ENCODE measurements around the gene USP12. TPM values are rescaled to one million over a fixed set of nuclear protein-coding genes. Genes with fewer than 3 reads are reported as not detected.
"Not testable (repeated sequence)": the region's sequence is repeated elsewhere in the genome, so short reads cannot be mapped to it uniquely, and the experiment has no call there.

Gene USP12
- total and polyA plus RNA-seq, 3 experiments from 2014 or later: 14.5 to 73.2 (median 72.1) TPM

- POLR2A ChIA-PET; H3K27me3 Mint-ChIP-seq; H3K9me3 ChIP-seq (ENCODE audit: low read length); CTCF ChIA-PET; H3K27ac ChIP-seq (ENCODE audit: low read depth, low read length); H3K4me3 Mint-ChIP-seq; H3K27ac Mint-ChIP-seq; H3K4me3 ChIP-seq (ENCODE audit: low read length); H3K27me3 ChIP-seq (ENCODE audit: insufficient read depth, low read length, poor library complexity, severe bottlenecking); DNase-seq; H3K36me3 ChIP-seq (ENCODE audit: insufficient read depth, low read length); H3K9me3 Mint-ChIP-seq: not testable (repeated sequence)
- Mint-ChIP-seq H3K36me3 (peaks cover 9 to 19% (median 18%) of the 10 kb centered on the region in 3 donors), H3K4me1 (peaks cover 55 to 87% (median 82%) of the 10 kb centered on the region in 3 donors)
- H3K4me1 ChIP-seq (ENCODE audit: insufficient read depth, low read length): peaks cover 13% of the 10 kb centered on the region
Measured at GRCh38 chr13:27123445-27123844, 48.2 kb downstream of the USP12 start.

GRCh38 chr13:27122036-27122435 is 49.6 kb downstream of the USP12 start:
- CTCF ChIA-PET: interaction anchor here (0.6 kb wide), 1 partner anchor 42 kb away, joined by 3 read pairs; no protein-coding TSS in a partner anchor
- Histone ChIP-seq H3K4me3 (ENCODE audit: low read length) (no peak overlapping the region), H3K27me3 (ENCODE audit: insufficient read depth, low read length, poor library complexity, severe bottlenecking) (no peaks in the 10 kb centered on the region), H3K36me3 (ENCODE audit: insufficient read depth, low read length) (no peaks in the 10 kb centered on the region), H3K27ac (ENCODE audit: low read depth, low read length) (no peak overlapping the region), H3K4me1 (ENCODE audit: insufficient read depth, low read length) (peaks cover 8% of the 10 kb centered on the region), H3K9me3 (ENCODE audit: low read length) (no peaks in the 10 kb centered on the region)
- peaks cover 9 to 19% (median 19%) of the 10 kb centered on the region in 3 donors for H3K36me3 Mint-ChIP-seq
- H3K27ac Mint-ChIP-seq: no peak overlapping the region
- POLR2A ChIA-PET: no interaction called here
- H3K27me3 Mint-ChIP-seq: no peaks in the 10 kb centered on the region
- H3K9me3 Mint-ChIP-seq: peaks cover 2 to 10% (median 3%) of the 10 kb centered on the region in 5 donors
- peaks cover 48 to 85% (median 80%) of the 10 kb centered on the region in 3 donors for H3K4me1 Mint-ChIP-seq
- no peak for DNase-seq
- H3K4me3 Mint-ChIP-seq: no peak overlapping the region

GRCh38 chr13:27120811-27121210 is 50.8 kb downstream of the USP12 start:
- Histone ChIP-seq H3K36me3 (ENCODE audit: insufficient read depth, low read length) (no peaks in the 10 kb centered on the region), H3K27ac (ENCODE audit: low read depth, low read length) (no peak overlapping the region), H3K27me3 (ENCODE audit: insufficient read depth, low read length, poor library complexity, severe bottlenecking) (no peaks in the 10 kb centered on the region), H3K4me3 (ENCODE audit: low read length) (no peak overlapping the region), H3K4me1 (ENCODE audit: insufficient read depth, low read length) (peaks cover 8% of the 10 kb centered on the region), H3K9me3 (ENCODE audit: low read length) (no peaks in the 10 kb centered on the region)
- ChIA-PET CTCF (no interaction called here), POLR2A (no interaction called here)
- no peak overlapping the region for H3K4me3 Mint-ChIP-seq
- H3K27me3 Mint-ChIP-seq: no peaks in the 10 kb centered on the region
- peaks cover 2 to 10% (median 3%) of the 10 kb centered on the region in 5 donors for H3K9me3 Mint-ChIP-seq
- H3K4me1 Mint-ChIP-seq: peaks cover 43 to 77% (median 76%) of the 10 kb centered on the region in 3 donors
- no peak overlapping the region for H3K27ac Mint-ChIP-seq
- peaks cover 9 to 28% (median 20%) of the 10 kb centered on the region in 3 donors for H3K36me3 Mint-ChIP-seq
- no peak for DNase-seq

- POLR2A ChIA-PET: no interaction called here
- H3K4me3 Mint-ChIP-seq: no peak overlapping the region
- CTCF ChIA-PET: no interaction called here
Measured at GRCh38 chr13:27120011-27120410, 51.6 kb downstream of the USP12 start.

GRCh38 chr13:27118428-27119054 is 53.1 kb downstream of the USP12 start:
- DNase-seq: no peak
- H3K4me3 ChIP-seq (ENCODE audit: low read length): no peak overlapping the region
- Mint-ChIP-seq H3K4me3 (no peak overlapping the region), H3K4me1 (peaks cover 37 to 77% (median 73%) of the 10 kb centered on the region in 3 donors), H3K27ac (no peak overlapping the region), H3K27me3 (no peaks in the 10 kb centered on the region), H3K9me3 (peaks cover 0 to 4% (median 3%) of the 10 kb centered on the region in 5 donors), H3K36me3 (peaks cover 8 to 39% (median 18%) of the 10 kb centered on the region in 3 donors)
- H3K4me1 ChIP-seq (ENCODE audit: insufficient read depth, low read length): peaks cover 8% of the 10 kb centered on the region
- no peaks in the 10 kb centered on the region for H3K36me3 ChIP-seq (ENCODE audit: insufficient read depth, low read length)
- H3K9me3 ChIP-seq (ENCODE audit: low read length): no peaks in the 10 kb centered on the region
- CTCF ChIA-PET: no interaction called here
- POLR2A ChIA-PET: no interaction called here
- no peak overlapping the region for H3K27ac ChIP-seq (ENCODE audit: low read depth, low read length)
- no peaks in the 10 kb centered on the region for H3K27me3 ChIP-seq (ENCODE audit: insufficient read depth, low read length, poor library complexity, severe bottlenecking)

More at GRCh38 chr13:27120011-27120410, 51.6 kb downstream of the USP12 start:
- Mint-ChIP-seq H3K27ac (no peak overlapping the region), H3K27me3 (no peaks in the 10 kb centered on the region), H3K4me1 (peaks cover 41 to 77% (median 76%) of the 10 kb centered on the region in 3 donors), H3K9me3 (peaks cover 2 to 10% (median 3%) of the 10 kb centered on the region in 5 donors), H3K36me3 (peaks cover 9 to 36% (median 23%) of the 10 kb centered on the region in 3 donors)
- Histone ChIP-seq H3K27ac (ENCODE audit: low read depth, low read length) (no peak overlapping the region), H3K4me3 (ENCODE audit: low read length) (no peak overlapping the region), H3K9me3 (ENCODE audit: low read length) (no peaks in the 10 kb centered on the region), H3K4me1 (ENCODE audit: insufficient read depth, low read length) (peaks cover 8% of the 10 kb centered on the region), H3K27me3 (ENCODE audit: insufficient read depth, low read length, poor library complexity, severe bottlenecking) (no peaks in the 10 kb centered on the region), H3K36me3 (ENCODE audit: insufficient read depth, low read length) (no peaks in the 10 kb centered on the region)
- DNase-seq: no peak

GRCh38 chr13:27117952-27118351 is 53.7 kb downstream of the USP12 start:
- Histone ChIP-seq H3K4me3 (ENCODE audit: low read length) (no peak overlapping the region), H3K27ac (ENCODE audit: low read depth, low read length) (no peak overlapping the region), H3K4me1 (ENCODE audit: insufficient read depth, low read length) (peaks cover 8% of the 10 kb centered on the region), H3K9me3 (ENCODE audit: low read length) (no peaks in the 10 kb centered on the region), H3K36me3 (ENCODE audit: insufficient read depth, low read length) (no peaks in the 10 kb centered on the region), H3K27me3 (ENCODE audit: insufficient read depth, low read length, poor library complexity, severe bottlenecking) (no peaks in the 10 kb centered on the region)
- no peak overlapping the region for H3K4me3 Mint-ChIP-seq
- no peak overlapping the region for H3K27ac Mint-ChIP-seq
- H3K9me3 Mint-ChIP-seq: peaks cover 0 to 4% (median 0%) of the 10 kb centered on the region in 5 donors
- CTCF ChIA-PET: no interaction called here
- H3K27me3 Mint-ChIP-seq: no peaks in the 10 kb centered on the region
- H3K4me1 Mint-ChIP-seq: peaks cover 38 to 77% (median 72%) of the 10 kb centered on the region in 3 donors
- DNase-seq: no peak
- H3K36me3 Mint-ChIP-seq: peaks cover 4 to 37% (median 12%) of the 10 kb centered on the region in 3 donors
- POLR2A ChIA-PET: no interaction called here

GRCh38 chr13:27117158-27117557 is 54.5 kb downstream of the USP12 start:
- H3K27me3 ChIP-seq (ENCODE audit: insufficient read depth, low read length, poor library complexity, severe bottlenecking): no peaks in the 10 kb centered on the region
- no peak overlapping the region for H3K27ac ChIP-seq (ENCODE audit: low read depth, low read length)
- CTCF ChIA-PET: no interaction called here
- no peak for DNase-seq
- H3K4me1 ChIP-seq (ENCODE audit: insufficient read depth, low read length): peaks cover 8% of the 10 kb centered on the region
- H3K36me3 Mint-ChIP-seq: peaks cover 4 to 37% (median 10%) of the 10 kb centered on the region in 3 donors
- peaks cover 0 to 1% (median 0%) of the 10 kb centered on the region in 5 donors for H3K9me3 Mint-ChIP-seq
- no peaks in the 10 kb centered on the region for H3K36me3 ChIP-seq (ENCODE audit: insufficient read depth, low read length)
- no peaks in the 10 kb centered on the region for H3K9me3 ChIP-seq (ENCODE audit: low read length)
- no peak overlapping the region for H3K4me3 ChIP-seq (ENCODE audit: low read length)
- peak overlapping the region in 1 of 7 donors; percentile 40 for H3K4me3 Mint-ChIP-seq
- POLR2A ChIA-PET: no interaction called here
- no peak overlapping the region for H3K27ac Mint-ChIP-seq
- H3K27me3 Mint-ChIP-seq: no peaks in the 10 kb centered on the region
- H3K4me1 Mint-ChIP-seq: peaks cover 36 to 79% (median 73%) of the 10 kb centered on the region in 3 donors

GRCh38 chr13:27113436-27113835 is 58.2 kb downstream of the USP12 start:
- no peaks in the 10 kb centered on the region for H3K36me3 ChIP-seq (ENCODE audit: insufficient read depth, low read length)
- no peak overlapping the region for H3K4me3 ChIP-seq (ENCODE audit: low read length)
- peaks cover 2 to 38% (median 4%) of the 10 kb centered on the region in 3 donors for H3K36me3 Mint-ChIP-seq
- no peaks in the 10 kb centered on the region for H3K27me3 Mint-ChIP-seq
- peaks cover 5% of the 10 kb centered on the region for H3K4me1 ChIP-seq (ENCODE audit: insufficient read depth, low read length)
- no peaks in the 10 kb centered on the region for H3K9me3 ChIP-seq (ENCODE audit: low read length)
- H3K27ac ChIP-seq (ENCODE audit: low read depth, low read length): no peak overlapping the region
- ChIA-PET POLR2A (no interaction called here), CTCF (no interaction called here)
- peak overlapping the region in 3 of 8 donors; percentile 25 to 88 (median 62) for H3K27ac Mint-ChIP-seq
- no peaks in the 10 kb centered on the region for H3K27me3 ChIP-seq (ENCODE audit: insufficient read depth, low read length, poor library complexity, severe bottlenecking)
- no peaks in the 10 kb centered on the region for H3K9me3 Mint-ChIP-seq
- H3K4me3 Mint-ChIP-seq: no peak overlapping the region
- no peak for DNase-seq
- peaks cover 17 to 56% (median 50%) of the 10 kb centered on the region in 3 donors for H3K4me1 Mint-ChIP-seq
